Measurements from ENCODE around the gene ERI3. TPM values are rescaled to one million over a fixed set of nuclear protein-coding genes. Genes with fewer than 3 reads are reported as not detected.

Gene ERI3
- total and polyA plus RNA-seq, 2 of the 13 experiments (the other 11 are each of a cell fraction or from before 2014, with no cell fraction given), result 35.6 to 35.9 TPM

DNA sequence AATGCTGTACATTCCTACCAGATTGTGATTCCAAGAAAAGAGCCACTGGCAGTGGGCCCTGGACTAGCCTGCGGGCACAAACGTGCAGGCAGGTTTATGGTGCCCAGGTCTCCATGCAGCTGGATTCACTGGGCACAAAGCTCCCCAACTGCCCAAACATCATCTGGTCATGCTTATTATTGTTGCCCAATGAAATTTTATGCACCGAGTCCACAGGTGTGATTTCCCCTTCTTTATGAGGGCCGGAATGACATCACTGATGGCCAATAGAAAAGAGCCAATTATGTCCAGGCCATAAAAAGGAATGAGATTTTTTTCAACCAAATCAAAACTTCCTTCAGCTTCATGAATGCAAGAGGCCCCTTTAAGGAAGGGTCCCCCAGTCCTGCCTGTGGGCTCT lies 66.2 kb downstream of the ERI3 start:
- WGBS (ENCODE audit: low lambda C conversion rate), result 100% methylated on average over 4 of the region's 4 CpGs
- intact Hi-C loops (cut with micrococcal nuclease; ENCODE audit: unreplicated experiment) (no loop called here), in situ Hi-C loops (cut with HindIII; ENCODE audit: extremely low pct_ligation_motif_present, low pct_unique_long_range_greater_than_20kb) (no loop called here)
- no peak for TF ChIP-seq ZNF382 (CRISPR knock-in tag; IDR thresholded peaks at IDR 0.05; ENCODE audit: borderline replicate concordance)
- TF ChIP-seq CREM (IDR thresholded peaks at IDR 0.05), result no peak
- no peak for TF ChIP-seq CREM (CRISPR knock-in tag; IDR thresholded peaks at IDR 0.05)
- no peak for TF ChIP-seq IRF2 (CRISPR knock-in tag; IDR thresholded peaks at IDR 0.05)
- TF ChIP-seq FOXO4 (CRISPR knock-in tag; conservative IDR thresholded peaks at IDR 0.05), result no peak
- TF ChIP-seq MEF2D (CRISPR knock-in tag; IDR thresholded peaks at IDR 0.05), result no peak
- no peak for TF ChIP-seq PHF8 (CRISPR knock-in tag; IDR thresholded peaks at IDR 0.05)
- no peak for TF ChIP-seq RBFOX2 (IDR thresholded peaks at IDR 0.05; ENCODE audit: low read depth, low read length)
- no peak for TF ChIP-seq IRF1 (CRISPR knock-in tag; IDR thresholded peaks at IDR 0.05; ENCODE audit: low read depth)
- no peak for TF ChIP-seq ZNF337 (CRISPR knock-in tag; IDR thresholded peaks at IDR 0.05; ENCODE audit: borderline replicate concordance, low read depth)
- no peak for FAIRE-seq
- peaks cover 20% of the 10 kb centered on the region for H3K4me1 ChIP-seq (ENCODE audit: insufficient read depth, low read length)
- no peak overlapping the region for H3K4me2 ChIP-seq (ENCODE audit: low read depth, low read length)
- no peak overlapping the region for H2AFZ ChIP-seq (ENCODE audit: low read length)
- BruUV-seq (replicated peaks), result no TSS peak
- DNase-seq (ENCODE audit: low spot score), result no peak
- ChIA-PET POLR2A (interaction anchor here (0.7 kb wide), 1 partner anchor 71 kb away, joined by 3 read pairs; no protein-coding TSS in a partner anchor), CTCF (ENCODE audit: low intra/inter-chr PET ratio, low total read pairs) (no interaction called here)
- H3K36me3 ChIP-seq (replicated peaks in 1 of 2; ENCODE audit: control insufficient read depth in 1 of 2, insufficient read depth in 2 of 2, low read length in 2 of 2), result peaks cover 5 to 18% of the 10 kb centered on the region in 2 experiments; a peak in 4 of 5 replicates
- no peak overlapping the region for H3K27ac ChIP-seq (ENCODE audit: extremely low read length, insufficient read depth, low read length)
- H4K20me1 ChIP-seq (ENCODE audit: insufficient read depth, low read length), result no peaks in the 10 kb centered on the region
- H3K9ac ChIP-seq (ENCODE audit: insufficient read depth, low read depth, low read length), result no peak overlapping the region
- H3K4me3 ChIP-seq (replicated peaks in 1 of 3; ENCODE audit: insufficient read depth in 1 of 3, low read depth in 2 of 3, low read length in 3 of 3), result no peak overlapping the region
- H3K27me3 ChIP-seq (ENCODE audit: control insufficient read depth in 1 of 2, insufficient read depth in 2 of 2, low read length in 2 of 2), result no peaks in the 10 kb centered on the region
- no peak for ATAC-seq
- H3K79me2 ChIP-seq (ENCODE audit: insufficient read depth, low read length), result no peaks in the 10 kb centered on the region
- H3K9me3 ChIP-seq (ENCODE audit: low read length), result no peaks in the 10 kb centered on the region
